ENCODE measurements around the gene ERFL.

ERFL gene

DNA sequence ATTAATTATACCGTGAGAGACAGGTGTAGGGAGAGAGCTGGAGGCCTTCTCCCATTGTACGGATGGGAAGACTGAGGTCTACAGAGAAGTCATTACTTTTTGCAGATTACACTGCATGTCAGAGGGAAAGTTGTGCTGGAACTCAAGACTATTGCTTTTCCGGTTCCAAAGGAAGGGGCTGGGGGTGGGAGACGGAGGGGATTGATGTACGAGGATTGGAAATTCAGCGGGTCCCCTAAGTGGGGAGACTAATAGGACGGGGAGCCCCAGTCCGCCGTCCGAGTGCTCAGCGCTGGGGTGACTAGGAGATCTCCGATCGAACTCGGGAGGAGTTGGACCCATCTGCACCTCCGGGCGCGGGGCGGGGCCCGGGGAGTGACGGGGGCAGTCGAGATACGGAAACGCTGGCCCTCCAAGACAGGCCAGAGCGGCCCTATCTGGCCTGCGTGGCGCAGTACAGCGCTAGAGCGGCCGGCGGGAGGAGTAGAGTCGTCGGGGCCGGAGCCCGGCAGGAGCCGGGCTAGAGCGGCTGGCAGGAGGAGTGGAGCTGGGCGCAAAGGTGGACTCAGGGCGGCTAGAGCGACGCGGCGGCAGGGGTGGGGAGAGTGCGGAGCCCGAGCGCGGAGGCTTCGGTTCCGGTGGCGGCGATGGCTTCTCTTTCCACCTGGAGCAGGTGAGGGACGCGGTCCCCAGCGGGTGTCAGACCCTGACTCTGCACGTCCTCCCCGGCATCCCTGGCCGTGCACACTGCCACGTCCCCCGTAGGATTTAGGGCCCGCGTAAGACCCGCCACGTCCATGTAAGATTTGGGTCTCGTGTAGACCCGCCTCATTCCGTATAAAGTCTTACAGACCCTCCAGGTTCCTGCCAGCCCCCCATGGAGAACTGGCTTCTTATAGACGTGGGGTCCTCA is 44.2 kb downstream of the ERFL start (continued):
- TF ChIP-seq, protein P1, sequence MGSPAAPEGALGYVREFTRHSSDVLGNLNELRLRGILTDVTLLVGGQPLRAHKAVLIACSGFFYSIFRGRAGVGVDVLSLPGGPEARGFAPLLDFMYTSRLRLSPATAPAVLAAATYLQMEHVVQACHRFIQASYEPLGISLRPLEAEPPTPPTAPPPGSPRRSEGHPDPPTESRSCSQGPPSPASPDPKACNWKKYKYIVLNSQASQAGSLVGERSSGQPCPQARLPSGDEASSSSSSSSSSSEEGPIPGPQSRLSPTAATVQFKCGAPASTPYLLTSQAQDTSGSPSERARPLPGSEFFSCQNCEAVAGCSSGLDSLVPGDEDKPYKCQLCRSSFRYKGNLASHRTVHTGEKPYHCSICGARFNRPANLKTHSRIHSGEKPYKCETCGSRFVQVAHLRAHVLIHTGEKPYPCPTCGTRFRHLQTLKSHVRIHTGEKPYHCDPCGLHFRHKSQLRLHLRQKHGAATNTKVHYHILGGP (tag by site-specific recombination; IDR thresholded peaks at IDR 0.05): no peak
- TF ChIP-seq ZNF175 (tag by site-specific recombination; IDR thresholded peaks at IDR 0.05) (no peak), KLF10 (tag by site-specific recombination; IDR thresholded peaks at IDR 0.05) (no peak; the same call in 1 of the 2 replicates), ZNF600 (tag by site-specific recombination; IDR thresholded peaks at IDR 0.05) (peak; percentile 69), ZNF146 (tag by site-specific recombination; IDR thresholded peaks at IDR 0.05) (peak; percentile 1; the same call in 1 of the 2 replicates), ZNF830 (tag by site-specific recombination; IDR thresholded peaks at IDR 0.05; ENCODE audit: low read depth) (no peak), PRDM2 (tag by site-specific recombination; IDR thresholded peaks at IDR 0.05; ENCODE audit: borderline replicate concordance) (no peak), KLF8 (tag by site-specific recombination; IDR thresholded peaks at IDR 0.05) (peak; percentile 100), ZNF391 (tag by site-specific recombination; IDR thresholded peaks at IDR 0.05; ENCODE audit: borderline replicate concordance, low read depth) (peak; percentile 78; the same call in 1 of the 2 replicates), ZNF423 (tag by site-specific recombination; IDR thresholded peaks at IDR 0.05) (peak; percentile 4; the same call in 1 of the 2 replicates), ZSCAN5A (tag by site-specific recombination; IDR thresholded peaks at IDR 0.05) (peak; percentile 72; the same call in 1 of the 2 replicates), ZSCAN30 (tag by site-specific recombination; IDR thresholded peaks at IDR 0.05) (peak; percentile 97), ZBTB7A (tag by site-specific recombination; IDR thresholded peaks at IDR 0.05; ENCODE audit: low read depth) (peak; percentile 79), ZNF777 (tag by site-specific recombination; IDR thresholded peaks at IDR 0.05; ENCODE audit: borderline replicate concordance) (peak; percentile 88), OSR2 (tag by site-specific recombination; IDR thresholded peaks at IDR 0.05) (no peak), ZNF664 (tag by site-specific recombination; IDR thresholded peaks at IDR 0.05) (no peak; the same call in 1 of the 2 replicates), ZNF366 (tag by site-specific recombination; conservative IDR thresholded peaks at IDR 0.05) (no peak), ZNF155 (tag by site-specific recombination; IDR thresholded peaks at IDR 0.05) (no peak), ZBTB8A (tag by site-specific recombination; IDR thresholded peaks at IDR 0.05) (peak; percentile 77), GLIS1 (tag by site-specific recombination; IDR thresholded peaks at IDR 0.05) (peak; percentile 62), ZNF274 (IDR thresholded peaks at IDR 0.05; ENCODE audit: low read length) (no peak), ZNF274 (tag by site-specific recombination; IDR thresholded peaks at IDR 0.05; ENCODE audit: borderline replicate concordance) (no peak), PRDM10 (tag by site-specific recombination; IDR thresholded peaks at IDR 0.05) (peak; percentile 74), ZNF549 (tag by site-specific recombination; IDR thresholded peaks at IDR 0.05) (no peak), ZNF16 (tag by site-specific recombination; IDR thresholded peaks at IDR 0.05; ENCODE audit: low read depth) (no peak), ZNF701 (tag by site-specific recombination; IDR thresholded peaks at IDR 0.05) (no peak)
